DOHH2 (cell line): Measurements from ENCODE around the gene FBN2.

ENCODE experiments used
- H3F3A ChIP-seq: fragments of 200-600 bp; sonication (generic), shearing (Covaris generic); 2 replicates; pipeline ENCODE4 v1.6.0; 2016; ENCODE audit warnings: antibody characterized with exemption, mild to moderate bottlenecking; ENCODE audit not compliant: control insufficient read depth, insufficient read depth
- H3K27ac ChIP-seq: fragments of 200-600 bp; sonication (generic); 2 replicates; pipeline ENCODE4 v1.5.1; 2014; ENCODE audit warnings: low read depth, mild to moderate bottlenecking, low read length, moderate library complexity
- H3K27me3 ChIP-seq: fragments of 200-600 bp; sonication (generic); 2 replicates; pipeline ENCODE4 v1.6.1; 2014; ENCODE audit warnings: mild to moderate bottlenecking, low read length, mixed read lengths; ENCODE audit not compliant: control insufficient read depth
- H3K36me3 ChIP-seq: fragments of 200-600 bp; sonication (generic); 2 replicates; pipeline ENCODE4 v1.6.1; 2014; ENCODE audit warnings: mild to moderate bottlenecking, low read length, moderate library complexity, mixed read lengths; ENCODE audit not compliant: control insufficient read depth
- H3K4me1 ChIP-seq: fragments of 200-600 bp; sonication (generic); 2 replicates; pipeline ENCODE4 v1.6.1; 2014; ENCODE audit warnings: mild to moderate bottlenecking, low read length, mixed read lengths; ENCODE audit not compliant: control insufficient read depth
- H3K4me2 ChIP-seq: fragments of 200-600 bp; sonication (generic); 2 replicates; pipeline ENCODE4 v1.6.0; 2014; ENCODE audit warnings: mild to moderate bottlenecking, low read length, moderate library complexity
- H3K4me3 ChIP-seq: fragments of 200-600 bp; sonication (generic); 2 replicates; pipeline ENCODE4 v1.5.1; 2014; ENCODE audit warnings: mild to moderate bottlenecking, low read length, mixed read lengths
- H3K79me2 ChIP-seq: fragments of 200-600 bp; sonication (generic); 2 replicates; pipeline ENCODE4 v1.6.1; 2014; ENCODE audit warnings: mild to moderate bottlenecking, low read length, mixed read lengths; ENCODE audit not compliant: control insufficient read depth
- H3K9me2 ChIP-seq: fragments of 200-600 bp; sonication (generic); replicated peaks from 2 replicates; pipeline ENCODE4 v1.6.1; 2014; ENCODE audit warnings: mild to moderate bottlenecking, low read length, mixed read lengths; ENCODE audit not compliant: control insufficient read depth
- H3K9me3 ChIP-seq: fragments of 200-600 bp; sonication (generic); 2 replicates; pipeline ENCODE4 v1.6.1; 2014; ENCODE audit warnings: antibody characterized with exemption, low read length, mixed read lengths; ENCODE audit not compliant: control insufficient read depth, insufficient read depth
- H4K20me1 ChIP-seq: fragments of 200-600 bp; sonication (generic); 2 replicates; pipeline ENCODE4 v1.6.0; 2014; ENCODE audit warnings: low read depth, mild to moderate bottlenecking, antibody characterized with exemption, low read length, moderate library complexity; ENCODE audit not compliant: control insufficient read depth, insufficient read depth
- EZH2phosphoT487 ChIP-seq: fragments of 200-600 bp; sonication (generic); IDR thresholded peaks from 2 replicates; pipeline ENCODE4 v1.6.1; 2017; ENCODE audit warnings: borderline replicate concordance, mild to moderate bottlenecking, antibody characterized with exemption, low read length, moderate library complexity, mixed read lengths
- TF ChIP-seq, protein P1 (sequence below): fragments of 200-600 bp; sonication (generic); IDR thresholded peaks from one replicate; pipeline ENCODE4 v1.5.1; 2014; ENCODE audit warnings: antibody characterized with exemption, mild to moderate bottlenecking, low read depth, low read length; ENCODE audit not compliant: poor library complexity, severe bottlenecking

The FBN2 gene

DNA sequence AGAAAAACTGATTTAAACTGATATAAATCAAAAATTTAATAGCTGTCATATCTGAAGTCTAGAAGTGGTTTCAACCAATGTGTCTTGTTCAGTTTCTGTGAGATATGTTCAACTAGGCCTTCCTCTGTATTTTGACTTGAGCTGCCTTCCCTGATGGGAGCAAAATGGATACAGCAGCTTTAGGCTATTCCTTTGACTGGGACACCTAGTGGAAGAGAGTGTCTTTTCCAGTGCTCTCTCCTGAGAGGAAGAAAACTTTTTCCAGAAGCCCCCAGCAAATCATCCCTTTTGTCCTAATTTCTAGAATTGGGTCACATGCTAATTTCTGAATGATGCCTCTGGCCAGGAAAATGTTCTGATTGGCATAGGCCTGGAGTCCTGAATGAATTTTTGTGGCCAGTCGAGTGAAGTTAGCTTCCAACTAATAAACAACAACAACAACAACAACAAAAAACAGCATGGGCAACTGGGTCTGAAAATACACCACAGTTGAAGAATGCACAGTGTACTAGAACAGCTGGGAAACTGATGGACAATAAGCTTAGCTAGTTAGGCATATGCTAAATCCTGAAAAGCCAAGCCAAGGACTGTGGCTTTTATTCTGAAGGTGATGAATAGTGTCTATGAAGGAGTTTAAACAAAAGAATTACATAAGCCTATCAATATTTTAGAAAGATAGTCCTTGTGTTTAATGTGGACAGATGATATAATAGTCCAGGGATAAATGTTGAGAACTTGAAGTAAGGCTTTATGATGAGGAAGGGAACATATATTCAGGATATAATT lies 125.7 kb downstream of the FBN2 start:
- Histone ChIP-seq H3K27ac (no peak overlapping the region), H3K36me3 (no peaks in the 10 kb centered on the region), H3K27me3 (no peaks in the 10 kb centered on the region), H3F3A (no peaks in the 10 kb centered on the region), H3K9me2 (no peaks in the 10 kb centered on the region), H3K4me1 (no peaks in the 10 kb centered on the region), H3K4me2 (no peak overlapping the region), H3K79me2 (no peaks in the 10 kb centered on the region), H3K4me3 (no peak overlapping the region), H4K20me1 (no peaks in the 10 kb centered on the region), H3K9me3 (no peaks in the 10 kb centered on the region)
- no peak for TF ChIP-seq EZH2phosphoT487

DNA sequence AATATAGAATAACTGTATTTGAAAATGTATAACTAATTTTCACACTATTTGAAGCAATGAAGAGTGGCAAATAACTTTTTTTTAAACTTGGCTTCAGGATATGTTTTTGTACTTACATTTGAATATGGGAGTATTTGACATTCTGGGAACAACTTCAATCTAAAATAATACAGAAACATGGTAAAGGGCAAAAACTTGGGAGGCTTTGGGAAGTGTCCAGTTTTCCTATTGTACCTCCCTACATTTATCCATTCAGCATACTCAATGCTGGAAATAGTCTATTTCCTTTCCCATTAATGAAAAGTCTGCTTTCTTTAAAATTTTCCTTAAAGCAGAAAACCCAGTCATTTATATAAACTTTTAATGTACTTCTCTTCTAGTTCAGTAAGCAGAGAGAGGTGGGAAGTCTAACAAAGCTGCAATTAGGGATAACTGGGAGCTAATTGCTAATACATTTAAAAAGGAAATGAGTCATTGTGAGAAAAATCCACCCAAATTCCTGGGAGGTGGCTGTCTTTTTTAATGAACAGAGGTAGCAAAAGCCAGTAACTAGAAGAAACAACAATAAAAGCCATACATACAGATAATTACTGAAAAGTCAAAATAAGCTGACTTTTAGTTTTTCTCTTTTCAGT lies 128.8 kb downstream of the FBN2 start:
- Histone ChIP-seq H3K27me3 (no peaks in the 10 kb centered on the region), H3K9me2 (no peaks in the 10 kb centered on the region), H3K27ac (no peak overlapping the region), H3K4me3 (no peak overlapping the region), H3K79me2 (no peaks in the 10 kb centered on the region), H3K36me3 (no peaks in the 10 kb centered on the region), H3K9me3 (no peaks in the 10 kb centered on the region), H3K4me1 (no peaks in the 10 kb centered on the region), H3K4me2 (no peak overlapping the region), H3F3A (no peaks in the 10 kb centered on the region), H4K20me1 (no peaks in the 10 kb centered on the region)
- no peak for TF ChIP-seq EZH2phosphoT487
- TF ChIP-seq, protein P1, sequence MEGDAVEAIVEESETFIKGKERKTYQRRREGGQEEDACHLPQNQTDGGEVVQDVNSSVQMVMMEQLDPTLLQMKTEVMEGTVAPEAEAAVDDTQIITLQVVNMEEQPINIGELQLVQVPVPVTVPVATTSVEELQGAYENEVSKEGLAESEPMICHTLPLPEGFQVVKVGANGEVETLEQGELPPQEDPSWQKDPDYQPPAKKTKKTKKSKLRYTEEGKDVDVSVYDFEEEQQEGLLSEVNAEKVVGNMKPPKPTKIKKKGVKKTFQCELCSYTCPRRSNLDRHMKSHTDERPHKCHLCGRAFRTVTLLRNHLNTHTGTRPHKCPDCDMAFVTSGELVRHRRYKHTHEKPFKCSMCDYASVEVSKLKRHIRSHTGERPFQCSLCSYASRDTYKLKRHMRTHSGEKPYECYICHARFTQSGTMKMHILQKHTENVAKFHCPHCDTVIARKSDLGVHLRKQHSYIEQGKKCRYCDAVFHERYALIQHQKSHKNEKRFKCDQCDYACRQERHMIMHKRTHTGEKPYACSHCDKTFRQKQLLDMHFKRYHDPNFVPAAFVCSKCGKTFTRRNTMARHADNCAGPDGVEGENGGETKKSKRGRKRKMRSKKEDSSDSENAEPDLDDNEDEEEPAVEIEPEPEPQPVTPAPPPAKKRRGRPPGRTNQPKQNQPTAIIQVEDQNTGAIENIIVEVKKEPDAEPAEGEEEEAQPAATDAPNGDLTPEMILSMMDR: no peak

DNA sequence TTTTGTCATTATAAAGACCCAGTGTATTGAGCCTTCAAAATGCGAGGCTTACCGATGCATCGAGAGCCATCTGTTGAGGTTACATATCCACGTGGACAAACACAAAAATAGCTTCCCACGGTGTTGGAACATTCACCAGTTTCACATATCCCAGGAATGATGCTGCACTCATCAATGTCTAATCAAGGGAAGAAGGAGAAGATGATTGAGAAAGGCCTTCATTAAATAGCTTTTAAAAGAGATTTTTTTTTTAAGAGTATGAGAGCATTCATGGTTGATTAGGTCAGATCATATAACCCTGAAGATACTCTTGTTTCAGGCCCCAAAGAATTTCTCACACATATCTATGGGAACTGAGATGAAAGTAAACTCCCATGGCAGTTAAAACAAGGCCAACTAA lies 129.4 kb downstream of the FBN2 start:
- no peaks in the 10 kb centered on the region for H3K9me2 ChIP-seq
- H3F3A ChIP-seq: no peaks in the 10 kb centered on the region
- H3K4me1 ChIP-seq: no peaks in the 10 kb centered on the region
- no peak for TF ChIP-seq EZH2phosphoT487
- TF ChIP-seq, protein P1: no peak
- H3K9me3 ChIP-seq: no peaks in the 10 kb centered on the region
- no peaks in the 10 kb centered on the region for H4K20me1 ChIP-seq
- H3K27me3 ChIP-seq: no peaks in the 10 kb centered on the region
- H3K36me3 ChIP-seq: no peaks in the 10 kb centered on the region
- no peak overlapping the region for H3K4me3 ChIP-seq
- no peak overlapping the region for H3K27ac ChIP-seq
- no peaks in the 10 kb centered on the region for H3K79me2 ChIP-seq
- no peak overlapping the region for H3K4me2 ChIP-seq

DNA sequence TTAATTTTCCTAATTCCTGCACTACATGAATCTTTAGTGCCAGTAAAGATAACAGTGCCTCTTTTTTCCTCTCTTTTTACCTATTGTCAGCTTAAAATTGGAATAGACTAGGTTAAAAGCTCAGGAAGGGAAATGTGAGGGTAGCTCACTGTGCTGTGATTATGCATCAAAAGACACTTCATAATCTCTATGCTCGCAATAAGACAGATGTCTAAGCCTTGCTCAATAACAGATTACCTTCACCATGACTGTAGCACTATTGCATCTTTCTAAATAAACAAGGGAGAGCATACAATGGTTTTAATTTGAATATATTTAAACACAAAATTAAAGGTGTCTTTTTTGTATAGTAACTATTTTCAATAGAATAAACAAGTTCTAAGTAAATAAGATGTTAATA lies 130.1 kb downstream of the FBN2 start:
- TF ChIP-seq EZH2phosphoT487: no peak
- TF ChIP-seq, protein P1: no peak
- no peaks in the 10 kb centered on the region for H3K79me2 ChIP-seq
- no peaks in the 10 kb centered on the region for H3K27me3 ChIP-seq
- no peak overlapping the region for H3K27ac ChIP-seq
- H3K4me3 ChIP-seq: no peak overlapping the region
- no peaks in the 10 kb centered on the region for H3K36me3 ChIP-seq
- H3K4me1 ChIP-seq: no peaks in the 10 kb centered on the region
- H4K20me1 ChIP-seq: no peaks in the 10 kb centered on the region
- H3K4me2 ChIP-seq: no peak overlapping the region
- no peaks in the 10 kb centered on the region for H3K9me2 ChIP-seq
- H3F3A ChIP-seq: no peaks in the 10 kb centered on the region
- no peaks in the 10 kb centered on the region for H3K9me3 ChIP-seq
